Ovary (tissue), 3 donors: ENCODE results near the gene RTF2.

Experiments used
- POLR2A ChIP-seq: fragments of 450-650 bp; IDR thresholded peaks from one replicate; pipeline ENCODE4 v1.6.1; 2017; ENCODE audit warnings: antibody characterized with exemption, mild to moderate bottlenecking, moderate library complexity
- TF ChIP-seq, protein P1 (sequence below), 3 donors: fragments of 450-650 bp in 2 of 3; fragments of 200-600 bp in 1 of 3; IDR thresholded peaks; one replicate each; pipeline versions ENCODE4 v1.5.1 to v1.8.0; 2016 to 2022; ENCODE audit warnings: antibody characterized with exemption in 3 of 3, mild to moderate bottlenecking in 1 of 3
- donor health status: DM: no; HTN: no; CAD: no.

DNA sequence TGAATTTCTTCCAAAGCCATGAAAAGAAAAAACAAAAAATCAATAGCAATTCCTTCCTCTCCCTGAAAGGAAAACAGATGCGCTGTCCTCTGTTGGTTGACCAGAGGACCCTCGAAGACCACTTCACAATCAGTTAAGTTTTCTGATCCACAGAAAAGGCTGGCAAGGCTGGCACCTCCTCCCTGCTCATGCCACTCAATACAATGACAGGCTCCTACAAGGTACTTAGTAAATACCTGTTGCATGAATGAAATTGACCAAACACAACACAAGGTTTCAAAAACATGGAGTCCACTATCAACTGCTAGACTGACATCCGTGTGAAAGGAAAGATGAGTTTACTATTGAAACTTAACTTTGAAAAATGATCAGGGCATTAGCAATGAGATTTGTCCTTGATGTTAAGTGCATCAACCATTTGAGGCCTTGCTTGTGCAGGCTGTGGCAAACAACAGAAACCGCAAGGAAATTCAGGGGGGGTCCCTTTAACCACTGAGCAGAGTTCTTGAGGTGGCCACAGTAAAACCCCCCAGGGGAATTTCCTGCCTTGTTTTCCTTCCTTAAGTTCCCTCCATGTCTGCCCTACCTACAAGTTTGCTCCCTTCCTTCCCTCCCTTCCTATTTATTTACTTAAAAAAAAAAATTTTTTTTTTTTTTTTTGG, 27.9 kb upstream of the RTF2 start:
- TF ChIP-seq, protein P1, sequence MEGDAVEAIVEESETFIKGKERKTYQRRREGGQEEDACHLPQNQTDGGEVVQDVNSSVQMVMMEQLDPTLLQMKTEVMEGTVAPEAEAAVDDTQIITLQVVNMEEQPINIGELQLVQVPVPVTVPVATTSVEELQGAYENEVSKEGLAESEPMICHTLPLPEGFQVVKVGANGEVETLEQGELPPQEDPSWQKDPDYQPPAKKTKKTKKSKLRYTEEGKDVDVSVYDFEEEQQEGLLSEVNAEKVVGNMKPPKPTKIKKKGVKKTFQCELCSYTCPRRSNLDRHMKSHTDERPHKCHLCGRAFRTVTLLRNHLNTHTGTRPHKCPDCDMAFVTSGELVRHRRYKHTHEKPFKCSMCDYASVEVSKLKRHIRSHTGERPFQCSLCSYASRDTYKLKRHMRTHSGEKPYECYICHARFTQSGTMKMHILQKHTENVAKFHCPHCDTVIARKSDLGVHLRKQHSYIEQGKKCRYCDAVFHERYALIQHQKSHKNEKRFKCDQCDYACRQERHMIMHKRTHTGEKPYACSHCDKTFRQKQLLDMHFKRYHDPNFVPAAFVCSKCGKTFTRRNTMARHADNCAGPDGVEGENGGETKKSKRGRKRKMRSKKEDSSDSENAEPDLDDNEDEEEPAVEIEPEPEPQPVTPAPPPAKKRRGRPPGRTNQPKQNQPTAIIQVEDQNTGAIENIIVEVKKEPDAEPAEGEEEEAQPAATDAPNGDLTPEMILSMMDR (IDR thresholded peaks at IDR 0.05) = no peak
- TF ChIP-seq POLR2A = no peak
